ENCODE data around the gene CTDP1. TPM values are rescaled to one million over a fixed set of nuclear protein-coding genes. Genes with fewer than 3 reads are reported as not detected.

The CTDP1 gene
- total and polyA plus RNA-seq, 5 donors from 2014 or later: 12.9 to 59.7 (median 16.7) TPM

GRCh38 chr18:79782566-79783308 is 103.1 kb downstream of the CTDP1 start:
- Histone ChIP-seq H3K4me1 (ENCODE audit: control insufficient read depth, insufficient read depth, low read length, poor library complexity, severe bottlenecking) (no peaks in the 10 kb centered on the region), H3K9me3 (ENCODE audit: control insufficient read depth in 2 of 2, low read length in 2 of 2) (no peaks in the 10 kb centered on the region), H3K27ac (ENCODE audit: insufficient read depth, low read length, poor library complexity, severe bottlenecking) (no peak overlapping the region), H3K4me3 (ENCODE audit: low read depth, low read length) (no peak overlapping the region), H3K36me3 (ENCODE audit: control insufficient read depth, insufficient read depth, low read length) (no peaks in the 10 kb centered on the region), H3K27me3 (ENCODE audit: control insufficient read depth, insufficient read depth, low read length) (no peaks in the 10 kb centered on the region)
- H3K27me3 Mint-ChIP-seq: peaks cover 10% of the 10 kb centered on the region
- DNase-seq (no peak), ATAC-seq (ENCODE audit: low read depth in 2 of 2) (no peak)
- no peak overlapping the region for H3K27ac Mint-ChIP-seq
- no peaks in the 10 kb centered on the region for H3K36me3 Mint-ChIP-seq
- no peak overlapping the region for H3K4me3 Mint-ChIP-seq
- H3K4me1 Mint-ChIP-seq: no peaks in the 10 kb centered on the region
- H3K9me3 Mint-ChIP-seq: no peaks in the 10 kb centered on the region

DNA sequence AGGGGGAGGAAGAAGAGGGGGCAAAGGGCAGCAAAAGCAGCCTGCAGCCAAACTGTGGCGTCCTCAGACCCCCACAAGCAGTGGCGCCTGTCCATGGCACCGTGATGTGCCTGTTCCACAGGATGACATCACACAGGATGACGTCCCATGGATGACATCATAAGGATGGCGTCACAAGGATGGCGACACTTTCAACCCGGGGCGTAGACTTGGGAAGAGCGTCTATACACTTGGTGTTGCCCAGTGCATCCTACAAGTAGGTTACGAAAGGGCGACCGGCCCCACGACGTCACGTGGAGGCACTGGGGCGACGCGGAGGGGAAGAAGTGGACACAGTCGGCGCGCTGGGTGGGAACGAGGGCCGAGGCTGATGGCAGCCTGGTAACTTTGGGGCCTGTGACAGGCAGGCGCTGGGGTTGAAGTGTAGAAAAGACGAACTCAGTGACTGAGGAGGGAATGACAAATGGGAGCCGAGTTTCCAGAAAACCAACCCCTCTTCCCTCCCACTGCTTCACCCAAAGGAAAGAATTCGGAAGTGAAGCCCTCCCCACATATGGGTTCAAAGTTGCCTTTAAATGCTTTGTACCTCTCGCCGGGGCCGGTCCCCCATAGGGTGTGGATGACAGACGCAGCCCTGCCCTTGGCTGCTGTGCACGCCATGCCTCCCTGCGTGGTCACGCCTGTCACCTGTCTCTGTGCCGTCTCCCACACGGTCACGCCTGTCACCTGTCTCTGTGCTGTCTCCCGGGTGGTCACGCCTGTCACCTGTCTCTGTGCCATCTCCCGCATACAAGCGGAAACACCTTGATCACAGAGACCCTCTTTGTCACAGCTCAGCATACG is 104.7 kb downstream of the CTDP1 start:
- no peak overlapping the region for H3K4me3 ChIP-seq (ENCODE audit: low read depth, low read length)
- H3K27ac ChIP-seq (ENCODE audit: insufficient read depth, low read length, poor library complexity, severe bottlenecking): no peak overlapping the region
- H3K4me3 Mint-ChIP-seq: no peak overlapping the region
- H3K36me3 Mint-ChIP-seq: no peaks in the 10 kb centered on the region
- no peaks in the 10 kb centered on the region for H3K36me3 ChIP-seq (ENCODE audit: control insufficient read depth, insufficient read depth, low read length)
- H3K4me1 Mint-ChIP-seq: no peaks in the 10 kb centered on the region
- DNase-seq (no peak), ATAC-seq (ENCODE audit: low read depth in 2 of 2) (no peak)
- H3K27ac Mint-ChIP-seq: no peak overlapping the region
- no peaks in the 10 kb centered on the region for H3K27me3 ChIP-seq (ENCODE audit: control insufficient read depth, insufficient read depth, low read length)
- peaks cover 0 to 3% (median 0%) of the 10 kb centered on the region in 7 donors for H3K9me3 Mint-ChIP-seq
- no peaks in the 10 kb centered on the region for H3K9me3 ChIP-seq (ENCODE audit: control insufficient read depth in 2 of 2, low read length in 2 of 2)
- H3K4me1 ChIP-seq (ENCODE audit: control insufficient read depth, insufficient read depth, low read length, poor library complexity, severe bottlenecking): no peaks in the 10 kb centered on the region
- H3K27me3 Mint-ChIP-seq: peaks cover 10% of the 10 kb centered on the region

- Histone ChIP-seq H3K4me3 (ENCODE audit: low read depth, low read length) (no peak overlapping the region), H3K27ac (ENCODE audit: insufficient read depth, low read length, poor library complexity, severe bottlenecking) (no peak overlapping the region), H3K36me3 (ENCODE audit: control insufficient read depth, insufficient read depth, low read length) (no peaks in the 10 kb centered on the region), H3K9me3 (ENCODE audit: control insufficient read depth in 2 of 2, low read length in 2 of 2) (no peaks in the 10 kb centered on the region), H3K4me1 (ENCODE audit: control insufficient read depth, insufficient read depth, low read length, poor library complexity, severe bottlenecking) (no peaks in the 10 kb centered on the region), H3K27me3 (ENCODE audit: control insufficient read depth, insufficient read depth, low read length) (no peaks in the 10 kb centered on the region)
- no peak for DNase-seq
- Mint-ChIP-seq H3K9me3 (peaks cover 0 to 3% (median 0%) of the 10 kb centered on the region in 7 donors), H3K4me3 (no peak overlapping the region), H3K27me3 (peaks cover 12% of the 10 kb centered on the region), H3K4me1 (no peaks in the 10 kb centered on the region), H3K27ac (no peak overlapping the region), H3K36me3 (no peaks in the 10 kb centered on the region)
- no peak for ATAC-seq (ENCODE audit: low read depth in 2 of 2)
These were observed 105.6 kb downstream of the CTDP1 start for GRCh38 chr18:79784965-79785770.

DNA sequence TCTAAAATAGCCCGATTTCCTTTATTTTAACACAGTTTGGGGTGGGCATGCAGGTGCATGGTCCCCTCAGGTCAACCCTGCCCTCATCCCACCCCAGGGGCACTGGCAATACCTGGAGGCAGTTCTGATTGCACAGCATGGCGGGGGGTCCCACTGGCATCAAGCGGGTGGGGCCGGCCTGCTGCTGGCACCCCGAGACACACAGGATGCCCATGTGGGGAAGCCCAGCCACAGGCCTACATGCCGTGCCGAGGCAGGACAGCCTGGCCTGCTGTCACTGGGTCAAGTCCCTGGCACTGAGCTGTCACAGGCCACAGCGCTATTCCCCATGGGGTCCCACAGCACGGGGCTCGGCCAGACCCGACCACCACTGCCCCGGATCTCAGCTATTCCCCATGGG is 106.2 kb downstream of the CTDP1 start:
- H3K9me3 Mint-ChIP-seq: peaks cover 0 to 3% (median 0%) of the 10 kb centered on the region in 7 donors
- peaks cover 16% of the 10 kb centered on the region for H3K27me3 Mint-ChIP-seq
- no peaks in the 10 kb centered on the region for H3K4me1 ChIP-seq (ENCODE audit: control insufficient read depth, insufficient read depth, low read length, poor library complexity, severe bottlenecking)
- DNase-seq (no peak), ATAC-seq (ENCODE audit: low read depth in 2 of 2) (no peak)
- no peak overlapping the region for H3K4me3 ChIP-seq (ENCODE audit: low read depth, low read length)
- H3K36me3 Mint-ChIP-seq: no peaks in the 10 kb centered on the region
- no peaks in the 10 kb centered on the region for H3K4me1 Mint-ChIP-seq
- H3K9me3 ChIP-seq (ENCODE audit: control insufficient read depth in 2 of 2, low read length in 2 of 2): no peaks in the 10 kb centered on the region
- H3K4me3 Mint-ChIP-seq: no peak overlapping the region
- H3K36me3 ChIP-seq (ENCODE audit: control insufficient read depth, insufficient read depth, low read length): no peaks in the 10 kb centered on the region
- no peak overlapping the region for H3K27ac Mint-ChIP-seq
- H3K27me3 ChIP-seq (ENCODE audit: control insufficient read depth, insufficient read depth, low read length): no peaks in the 10 kb centered on the region
- no peak overlapping the region for H3K27ac ChIP-seq (ENCODE audit: insufficient read depth, low read length, poor library complexity, severe bottlenecking)

- Mint-ChIP-seq H3K4me1 (peaks cover 0 to 2% (median 0%) of the 10 kb centered on the region in 4 donors), H3K9me3 (peaks cover 0 to 3% (median 0%) of the 10 kb centered on the region in 7 donors), H3K36me3 (no peaks in the 10 kb centered on the region), H3K27me3 (peaks cover 16% of the 10 kb centered on the region), H3K4me3 (no peak overlapping the region), H3K27ac (no peak overlapping the region)
- Histone ChIP-seq H3K9me3 (ENCODE audit: control insufficient read depth in 2 of 2, low read length in 2 of 2) (no peaks in the 10 kb centered on the region), H3K36me3 (ENCODE audit: control insufficient read depth, insufficient read depth, low read length) (no peaks in the 10 kb centered on the region), H3K4me3 (ENCODE audit: low read depth, low read length) (no peak overlapping the region), H3K4me1 (ENCODE audit: control insufficient read depth, insufficient read depth, low read length, poor library complexity, severe bottlenecking) (no peaks in the 10 kb centered on the region), H3K27ac (ENCODE audit: insufficient read depth, low read length, poor library complexity, severe bottlenecking) (no peak overlapping the region), H3K27me3 (ENCODE audit: control insufficient read depth, insufficient read depth, low read length) (no peaks in the 10 kb centered on the region)
- ATAC-seq (ENCODE audit: low read depth in 2 of 2): no peak
- no peak for DNase-seq
These were observed 106.7 kb downstream of the CTDP1 start for GRCh38 chr18:79786304-79786703.

- no peak overlapping the region for H3K27ac ChIP-seq (ENCODE audit: insufficient read depth, low read length, poor library complexity, severe bottlenecking)
- Mint-ChIP-seq H3K36me3 (no peaks in the 10 kb centered on the region), H3K9me3 (peaks cover 0 to 3% (median 0%) of the 10 kb centered on the region in 7 donors), H3K27ac (no peak overlapping the region), H3K27me3 (peaks cover 20% of the 10 kb centered on the region), H3K4me3 (no peak overlapping the region), H3K4me1 (peaks cover 0 to 6% (median 0%) of the 10 kb centered on the region in 4 donors)
- DNase-seq (no peak), ATAC-seq (ENCODE audit: low read depth in 2 of 2) (no peak)
- no peaks in the 10 kb centered on the region for H3K27me3 ChIP-seq (ENCODE audit: control insufficient read depth, insufficient read depth, low read length)
- no peak overlapping the region for H3K4me3 ChIP-seq (ENCODE audit: low read depth, low read length)
- H3K4me1 ChIP-seq (ENCODE audit: control insufficient read depth, insufficient read depth, low read length, poor library complexity, severe bottlenecking): no peaks in the 10 kb centered on the region
- H3K36me3 ChIP-seq (ENCODE audit: control insufficient read depth, insufficient read depth, low read length): no peaks in the 10 kb centered on the region
- no peaks in the 10 kb centered on the region for H3K9me3 ChIP-seq (ENCODE audit: control insufficient read depth in 2 of 2, low read length in 2 of 2)
These were observed 107.4 kb downstream of the CTDP1 start for GRCh38 chr18:79786786-79787526.

- Mint-ChIP-seq H3K27ac (no peak overlapping the region), H3K9me3 (peaks cover 0 to 3% (median 0%) of the 10 kb centered on the region in 7 donors), H3K4me3 (no peak overlapping the region), H3K4me1 (peaks cover 0 to 6% (median 1%) of the 10 kb centered on the region in 4 donors), H3K27me3 (peaks cover 25% of the 10 kb centered on the region), H3K36me3 (no peaks in the 10 kb centered on the region)
- no peaks in the 10 kb centered on the region for H3K36me3 ChIP-seq (ENCODE audit: control insufficient read depth, insufficient read depth, low read length)
- H3K27me3 ChIP-seq (ENCODE audit: control insufficient read depth, insufficient read depth, low read length): no peaks in the 10 kb centered on the region
- no peaks in the 10 kb centered on the region for H3K9me3 ChIP-seq (ENCODE audit: control insufficient read depth in 2 of 2, low read length in 2 of 2)
- no peak overlapping the region for H3K27ac ChIP-seq (ENCODE audit: insufficient read depth, low read length, poor library complexity, severe bottlenecking)
- H3K4me3 ChIP-seq (ENCODE audit: low read depth, low read length): no peak overlapping the region
- no peaks in the 10 kb centered on the region for H3K4me1 ChIP-seq (ENCODE audit: control insufficient read depth, insufficient read depth, low read length, poor library complexity, severe bottlenecking)
- ATAC-seq (ENCODE audit: low read depth in 2 of 2) (no peak), DNase-seq (no peak)
These were observed 107.9 kb downstream of the CTDP1 start for GRCh38 chr18:79787527-79787864.
